Camera-type eye (tissue), 1 donor: ENCODE measurements around the gene RRP12. TPM values are rescaled to one million over a fixed set of nuclear protein-coding genes. Genes with fewer than 3 reads are reported as not detected.

Source experiments
- total RNA-seq: library from RNA; depleted of rRNA; stranded (reverse); fragments of >200 nt; gene quantifications from one replicate; pipeline ENCODE4 v1.2.3, GENCODE V29; 2014

RRP12 gene, protein sequence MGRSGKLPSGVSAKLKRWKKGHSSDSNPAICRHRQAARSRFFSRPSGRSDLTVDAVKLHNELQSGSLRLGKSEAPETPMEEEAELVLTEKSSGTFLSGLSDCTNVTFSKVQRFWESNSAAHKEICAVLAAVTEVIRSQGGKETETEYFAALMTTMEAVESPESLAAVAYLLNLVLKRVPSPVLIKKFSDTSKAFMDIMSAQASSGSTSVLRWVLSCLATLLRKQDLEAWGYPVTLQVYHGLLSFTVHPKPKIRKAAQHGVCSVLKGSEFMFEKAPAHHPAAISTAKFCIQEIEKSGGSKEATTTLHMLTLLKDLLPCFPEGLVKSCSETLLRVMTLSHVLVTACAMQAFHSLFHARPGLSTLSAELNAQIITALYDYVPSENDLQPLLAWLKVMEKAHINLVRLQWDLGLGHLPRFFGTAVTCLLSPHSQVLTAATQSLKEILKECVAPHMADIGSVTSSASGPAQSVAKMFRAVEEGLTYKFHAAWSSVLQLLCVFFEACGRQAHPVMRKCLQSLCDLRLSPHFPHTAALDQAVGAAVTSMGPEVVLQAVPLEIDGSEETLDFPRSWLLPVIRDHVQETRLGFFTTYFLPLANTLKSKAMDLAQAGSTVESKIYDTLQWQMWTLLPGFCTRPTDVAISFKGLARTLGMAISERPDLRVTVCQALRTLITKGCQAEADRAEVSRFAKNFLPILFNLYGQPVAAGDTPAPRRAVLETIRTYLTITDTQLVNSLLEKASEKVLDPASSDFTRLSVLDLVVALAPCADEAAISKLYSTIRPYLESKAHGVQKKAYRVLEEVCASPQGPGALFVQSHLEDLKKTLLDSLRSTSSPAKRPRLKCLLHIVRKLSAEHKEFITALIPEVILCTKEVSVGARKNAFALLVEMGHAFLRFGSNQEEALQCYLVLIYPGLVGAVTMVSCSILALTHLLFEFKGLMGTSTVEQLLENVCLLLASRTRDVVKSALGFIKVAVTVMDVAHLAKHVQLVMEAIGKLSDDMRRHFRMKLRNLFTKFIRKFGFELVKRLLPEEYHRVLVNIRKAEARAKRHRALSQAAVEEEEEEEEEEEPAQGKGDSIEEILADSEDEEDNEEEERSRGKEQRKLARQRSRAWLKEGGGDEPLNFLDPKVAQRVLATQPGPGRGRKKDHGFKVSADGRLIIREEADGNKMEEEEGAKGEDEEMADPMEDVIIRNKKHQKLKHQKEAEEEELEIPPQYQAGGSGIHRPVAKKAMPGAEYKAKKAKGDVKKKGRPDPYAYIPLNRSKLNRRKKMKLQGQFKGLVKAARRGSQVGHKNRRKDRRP (N-terminal part only)
- total RNA-seq, result 19.8 TPM

DNA sequence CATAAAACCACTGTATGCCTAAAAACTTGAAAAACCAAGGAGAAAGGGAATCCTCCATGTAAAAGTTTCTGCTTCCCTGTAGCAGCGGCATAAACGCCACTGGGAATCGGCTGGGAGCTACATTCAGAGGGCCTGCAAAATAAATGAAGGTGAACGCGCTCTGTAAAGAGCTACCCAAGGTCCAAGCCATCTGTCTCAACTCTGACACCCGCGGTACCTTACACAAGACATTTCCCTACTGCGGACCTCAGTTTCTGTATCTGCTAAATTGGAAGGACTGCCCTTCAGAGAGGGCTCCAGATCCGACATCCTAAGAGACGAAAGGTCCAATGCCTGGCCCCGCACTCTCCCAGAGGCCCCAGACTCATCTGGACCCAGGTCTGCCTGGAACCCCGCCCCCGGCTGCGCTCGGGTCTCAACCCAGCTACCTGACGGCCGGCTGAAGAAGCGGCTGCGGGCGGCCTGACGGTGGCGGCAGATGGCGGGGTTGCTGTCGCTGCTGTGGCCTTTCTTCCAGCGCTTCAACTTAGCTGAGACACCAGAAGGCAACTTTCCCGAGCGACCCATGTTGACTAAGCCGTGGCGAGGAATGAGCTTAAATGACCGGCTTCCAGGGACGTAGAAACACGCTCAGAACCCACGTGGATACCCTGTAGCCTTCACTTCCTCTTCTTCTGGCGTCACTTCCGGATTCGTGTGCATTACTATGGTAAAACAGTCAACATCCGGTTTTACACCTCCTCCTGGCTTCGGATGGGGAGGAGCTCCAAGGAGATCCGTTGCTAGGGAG is at the start of gene RRP12:
Gene RRP12, minus strand, starts transcription at position 676 of the 790 bp plus-strand sequence. Its CDS starts 109 bp downstream, at position 567.

DNA sequence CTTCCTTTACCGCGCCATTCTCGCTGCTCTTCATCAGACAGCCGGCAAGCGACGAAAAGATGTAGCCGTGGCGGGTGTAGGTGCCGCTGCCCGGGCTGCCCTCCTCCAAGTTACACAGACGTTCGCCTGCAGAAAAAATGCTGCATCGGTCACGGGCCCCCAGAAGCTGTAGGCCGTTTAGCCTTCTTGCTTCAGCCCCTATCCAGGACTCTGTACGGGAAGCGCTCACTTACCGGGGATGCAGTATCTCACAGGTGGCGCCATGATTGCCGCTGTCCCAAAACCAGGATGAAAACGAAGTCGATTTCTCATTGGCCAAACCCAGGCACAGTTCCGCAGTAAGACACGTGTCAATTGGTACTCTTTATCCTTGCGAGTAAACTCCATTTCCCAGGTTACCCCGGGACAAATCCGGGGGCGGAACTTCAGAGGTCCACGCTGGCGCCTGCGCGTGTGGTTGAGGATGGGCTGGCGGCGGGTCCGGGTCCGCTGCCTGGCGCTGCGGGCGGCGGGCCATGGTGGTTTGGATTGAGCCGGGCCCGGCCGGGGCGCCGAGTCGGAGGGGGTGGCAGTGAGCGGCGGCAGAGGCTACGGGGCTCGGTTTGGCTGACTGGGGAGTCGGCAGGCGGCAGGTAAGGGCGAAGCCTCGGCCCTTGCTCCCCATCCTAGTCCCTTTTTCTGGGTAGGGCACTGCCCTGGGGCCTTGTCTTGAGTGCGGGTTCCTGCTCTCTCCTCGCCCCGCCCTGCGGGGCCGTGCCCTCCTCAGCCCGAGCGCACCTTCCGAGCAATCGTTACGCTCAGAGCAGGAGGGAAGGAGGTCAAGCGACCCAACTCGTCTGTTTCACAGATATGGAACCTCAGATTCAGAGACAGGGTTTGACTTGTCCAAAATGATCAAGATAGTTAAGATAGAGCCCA is 44.8 kb upstream of the RRP12 start, which contains the start of the genes EXOSC1 and ZDHHC16:
Gene EXOSC1, minus strand, starts transcription at position 285 of the 918 bp plus-strand sequence. Its CDS starts 21 bp downstream, at position 264.
Gene ZDHHC16, plus strand, starts transcription at position 454 of the 918 bp plus-strand sequence. CDS start 5,501 bp downstream, outside the sequence.

DNA sequence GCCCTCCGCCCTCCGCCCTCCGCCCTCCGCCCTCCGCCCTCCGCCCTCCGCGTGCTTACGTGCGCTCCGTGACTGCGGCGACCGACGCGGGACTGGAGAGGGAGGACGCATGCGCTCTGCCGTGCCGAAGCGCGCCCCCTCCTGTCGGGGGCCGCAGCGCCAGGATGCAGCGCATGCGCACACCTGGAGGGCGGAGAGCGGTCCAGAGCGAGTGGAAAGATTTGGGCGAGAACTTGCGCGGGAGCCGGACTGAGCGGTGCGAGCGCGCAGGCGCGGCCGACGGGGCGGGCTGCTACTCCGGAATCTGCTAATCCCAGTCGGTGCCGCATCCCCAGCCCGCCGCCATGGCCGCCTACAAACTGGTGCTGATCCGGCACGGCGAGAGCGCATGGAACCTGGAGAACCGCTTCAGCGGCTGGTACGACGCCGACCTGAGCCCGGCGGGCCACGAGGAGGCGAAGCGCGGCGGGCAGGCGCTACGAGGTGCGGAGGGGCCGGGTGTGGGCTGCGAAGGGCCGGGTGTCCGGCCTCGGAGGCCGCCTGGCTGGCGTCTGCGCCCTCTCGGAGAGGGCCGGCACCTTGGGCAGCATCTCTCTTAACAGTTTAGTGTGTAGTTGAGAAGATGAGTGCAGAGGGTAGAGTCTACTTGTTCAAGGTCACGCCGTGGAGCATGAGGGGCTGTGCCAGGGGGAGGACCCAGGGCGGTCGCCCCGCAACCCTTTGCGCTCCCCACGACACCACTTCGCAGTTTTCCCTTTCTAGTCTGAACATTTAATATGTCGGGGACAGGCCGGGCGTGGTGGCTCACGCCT is 25.0 kb upstream of the RRP12 start, which contains the start of gene PGAM1:
Gene PGAM1, plus strand, starts transcription at position 228 of the 812 bp plus-strand sequence. Its CDS starts 117 bp downstream, at position 345.

DNA sequence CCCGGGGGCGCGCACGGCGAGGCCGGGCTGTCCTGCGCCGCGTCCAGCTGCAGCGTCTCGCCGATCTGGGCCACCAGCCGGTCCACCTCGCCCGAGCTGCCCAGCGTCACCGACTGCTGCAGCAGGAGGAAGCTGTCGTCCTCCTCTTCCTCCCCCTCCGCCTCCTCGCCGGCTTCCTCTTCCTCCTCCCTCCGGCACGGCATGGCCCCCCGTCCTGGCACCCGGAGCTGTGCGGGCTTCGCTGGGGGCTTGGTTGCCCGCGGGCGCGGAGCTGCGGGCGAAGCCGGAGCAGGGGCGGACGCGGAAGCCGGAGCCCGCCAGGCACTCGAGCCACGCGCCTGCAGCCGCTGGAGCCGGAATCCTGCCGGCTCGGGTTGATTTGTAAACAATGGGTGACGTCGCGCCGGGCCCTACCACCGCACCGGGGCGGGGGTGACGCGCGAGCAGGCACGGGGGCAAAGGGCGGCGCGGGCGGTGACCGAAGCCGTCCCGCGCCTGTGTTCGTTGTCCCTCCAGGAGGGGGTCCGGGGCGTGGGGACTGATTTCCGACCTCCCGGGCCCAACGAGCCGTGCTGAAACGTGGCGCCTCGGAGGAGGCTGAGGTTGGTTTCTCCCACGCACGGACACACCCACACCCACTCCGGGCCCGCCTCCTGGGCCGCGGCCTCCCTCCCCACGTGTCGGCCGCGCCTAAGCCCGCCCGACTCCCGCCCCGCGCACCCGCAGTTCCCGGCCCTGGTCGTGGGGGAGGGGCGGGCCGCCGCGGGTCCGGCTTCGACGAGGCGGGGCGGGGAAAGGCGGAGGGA is 66.6 kb downstream of the RRP12 start, which contains the start of gene FRAT2:
Gene FRAT2, minus strand, starts transcription at position 360 of the 806 bp plus-strand sequence. Its CDS starts 157 bp downstream, at position 203.

DNA sequence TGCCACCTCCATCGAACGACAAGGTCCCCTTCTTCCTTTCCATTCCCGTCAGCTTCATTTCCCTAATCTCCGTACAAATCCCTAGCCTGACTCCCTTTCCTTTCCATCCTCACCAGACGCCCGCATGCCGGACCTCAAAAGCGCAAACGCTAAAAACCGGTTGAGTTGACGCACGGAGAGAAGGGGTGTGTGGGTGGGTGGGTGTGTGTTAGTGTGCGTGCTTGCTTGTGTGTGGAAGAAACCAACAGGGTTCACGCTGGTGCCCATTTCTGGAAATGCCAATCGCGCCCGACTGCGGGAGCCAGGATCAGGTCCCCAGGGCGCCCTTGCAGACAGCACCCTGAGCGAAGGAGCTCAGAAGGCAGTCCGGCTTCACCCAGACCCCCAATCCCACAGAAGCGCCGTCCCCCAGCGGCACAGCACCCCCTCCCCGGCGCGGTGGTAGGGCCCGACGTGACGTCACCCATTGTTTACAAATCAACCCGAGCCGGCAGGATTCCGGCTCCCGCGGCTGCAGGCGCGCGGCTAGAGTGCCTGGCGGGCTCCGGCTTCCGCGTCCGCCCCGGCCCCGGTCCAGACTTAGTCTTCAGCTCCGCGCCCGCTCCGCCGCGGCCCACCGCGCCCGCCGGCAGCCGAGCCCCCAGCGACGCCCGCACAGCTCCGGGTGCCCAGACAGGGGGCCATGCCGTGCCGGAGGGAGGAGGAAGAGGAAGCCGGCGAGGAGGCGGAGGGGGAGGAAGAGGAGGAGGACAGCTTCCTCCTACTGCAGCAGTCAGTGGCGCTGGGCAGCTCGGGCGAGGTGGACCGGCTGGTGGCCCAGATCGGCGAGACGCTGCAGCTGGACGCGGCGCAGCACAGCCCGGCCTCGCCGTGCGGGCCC is 82.1 kb downstream of the RRP12 start, which contains the start of gene FRAT1:
Gene FRAT1, plus strand, starts transcription at position 500 of the 880 bp plus-strand sequence. Its CDS starts 183 bp downstream, at position 683.

Other genes with a start within 250 kb of the RRP12 start
- gene SLIT1, start 215.4 kb downstream of the RRP12 start, total RNA-seq, result 8.2 TPM
- gene ARHGAP19, start 108.7 kb downstream of the RRP12 start, total RNA-seq, result 18.8 TPM
- 9.0 TPM for gene FRAT1, start 82.1 kb downstream of the RRP12 start, total RNA-seq
- 18.3 TPM for gene FRAT2, start 66.6 kb downstream of the RRP12 start, total RNA-seq
- gene PGAM1, start 24.9 kb upstream of the RRP12 start, total RNA-seq, result 201 TPM
- gene EXOSC1, start 44.7 kb upstream of the RRP12 start, total RNA-seq, result 20.1 TPM
- gene ZDHHC16, start 44.8 kb upstream of the RRP12 start, total RNA-seq, result 25.5 TPM
- 92.5 TPM for gene MMS19, start 97.1 kb upstream of the RRP12 start, total RNA-seq
- 5.5 TPM for gene UBTD1, start 97.6 kb upstream of the RRP12 start, total RNA-seq
- 0.55 TPM for gene ANKRD2, start 171.4 kb upstream of the RRP12 start, total RNA-seq
- 1.6 TPM for gene HOGA1, start 183.0 kb upstream of the RRP12 start, total RNA-seq
- gene C10orf62, start 188.4 kb upstream of the RRP12 start, total RNA-seq, result not detected
- 15.7 TPM for gene MORN4, start 232.2 kb upstream of the RRP12 start, total RNA-seq
- 20.6 TPM for gene PI4K2A, start 239.3 kb upstream of the RRP12 start, total RNA-seq